ENCODE results near the gene LEKR1.

DNA sequence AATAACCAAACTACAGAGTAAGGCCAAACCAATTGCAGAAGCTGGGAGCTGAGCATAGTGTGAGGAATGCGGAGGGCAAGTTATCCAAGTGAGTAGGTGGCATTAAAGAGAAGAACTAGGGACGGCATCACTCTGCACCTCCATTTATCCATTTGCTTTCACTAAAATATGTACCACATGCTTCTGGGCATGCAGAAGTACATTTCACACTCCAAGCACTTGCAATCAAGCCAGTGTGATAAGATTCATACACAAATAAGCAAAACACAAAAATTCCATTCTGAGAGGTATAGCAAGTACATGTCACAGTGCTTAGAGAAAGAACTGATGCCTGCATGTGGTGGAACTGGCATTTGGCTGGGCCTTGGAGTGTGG is 252.6 kb downstream of the LEKR1 start:
- TF ChIP-seq CTCF (conservative IDR thresholded peaks at IDR 0.05) (no peak), ZFX (IDR thresholded peaks at IDR 0.05) (no peak)
